CD4-positive, alpha-beta T cell (primary cell): ENCODE measurements around the gene CDHR5. TPM values are rescaled to one million over a fixed set of nuclear protein-coding genes. Genes with fewer than 3 reads are reported as not detected.
A peak's percentile ranks its signal among the peaks of the same experiment; 100 is the strongest.

Source experiments
- ATAC-seq: fragments of 200-7000 bp; cut with Tn5 transposase; one replicate; pipeline ENCODE4 v1.10.0; 2022; ENCODE audit warnings: mild to moderate bottlenecking; ENCODE audit not compliant: poor library complexity
- CTCF ChIA-PET: fragments of 350-600 bp; sonication (Branson Sonifier 250); formaldehyde crosslinking; loops from one replicate; lab custom pipeline; 2021; ENCODE audit warnings: antibody characterized with exemption, inconsistent platforms; lab: Charles Lee
- POLR2A ChIA-PET: fragments of 350-600 bp; sonication (Branson Sonifier 250); formaldehyde crosslinking; loops from one replicate; lab custom pipeline; 2021; ENCODE audit warnings: antibody characterized with exemption, inconsistent platforms; lab: Charles Lee
- DNase-seq, 14 experiments: peaks; one replicate each; pipeline ENCODE4 v3.0.0-alpha.2; 2013 to 2020; ENCODE audit warnings: mixed read lengths in 2 of 14
- H3K27ac ChIP-seq, 2 donors: one replicate each; pipeline versions ENCODE4 v1.5.1 to v1.7.0; 2013; ENCODE audit warnings: low read length in 2 of 2, low read depth in 1 of 2, mild to moderate bottlenecking in 1 of 2
- H3K27me3 ChIP-seq, 2 experiments: 1 replicate in 1 of 2; 2 replicates in 1 of 2; pipeline versions ENCODE4 v1.6.1 to v1.7.0; 2013; ENCODE audit warnings: low read length in 2 of 2, control low read depth in 1 of 2, mild to moderate bottlenecking in 1 of 2, moderate library complexity in 1 of 2; ENCODE audit not compliant: insufficient read depth in 2 of 2, control insufficient read depth in 1 of 2
- H3K36me3 ChIP-seq: one replicate; pipeline ENCODE4 v1.6.1; 2013; ENCODE audit warnings: low read length, control low read depth; ENCODE audit not compliant: insufficient read depth
- H3K4me1 ChIP-seq: one replicate; pipeline ENCODE4 v1.6.1; 2013; ENCODE audit warnings: low read length, control low read depth; ENCODE audit not compliant: insufficient read depth
- H3K4me3 ChIP-seq: one replicate; pipeline ENCODE4 v1.5.1; 2013; ENCODE audit warnings: mild to moderate bottlenecking, low read length, moderate library complexity
- H3K9me3 ChIP-seq, 2 experiments: 1 replicate in 1 of 2; 2 replicates in 1 of 2; pipeline versions ENCODE4 v1.6.1 to v1.7.0; 2013; ENCODE audit warnings: low read length in 2 of 2, mild to moderate bottlenecking in 2 of 2, control low read depth in 1 of 2, moderate library complexity in 1 of 2; ENCODE audit not compliant: control insufficient read depth in 1 of 2, insufficient read depth in 1 of 2
- H3K27ac Mint-ChIP-seq: one replicate; pipeline ENCODE4 v1.8.0; 2020; ENCODE audit warnings: mixed read lengths
- H3K27me3 Mint-ChIP-seq: one replicate; pipeline ENCODE4 v1.8.0; 2021; ENCODE audit warnings: mixed read lengths
- H3K36me3 Mint-ChIP-seq: one replicate; pipeline ENCODE4 v1.8.0; 2021; ENCODE audit warnings: low read depth, mixed read lengths
- H3K4me1 Mint-ChIP-seq: one replicate; pipeline ENCODE4 v1.8.0; 2021; ENCODE audit warnings: low read depth, mixed read lengths
- H3K4me3 Mint-ChIP-seq: one replicate; pipeline ENCODE4 v1.8.0; 2020; ENCODE audit warnings: mild to moderate bottlenecking, mixed read lengths
- H3K9me3 Mint-ChIP-seq: one replicate; pipeline ENCODE4 v1.8.0; 2020; ENCODE audit warnings: mixed read lengths
- intact Hi-C, 2 experiments: fragments of 100-400 bp; cut with DNase I in 1 of 2; cut with micrococcal nuclease in 1 of 2; formaldehyde crosslinking; loops; one replicate each; pipeline versions ENCODE4 v1.15.1 to v1.9.0; 2023 to 2025; cut with DNase I, micrococcal nuclease
- total RNA-seq, 174 experiments: library from RNA in 2 of 174; stranded (reverse) in 2 of 174; gene quantifications; one replicate each; pipeline ENCODE4 v1.2.3 and lab custom pipeline; 2021 to 2026
- TF ChIP-seq, protein P1 (sequence below): fragments of 200-600 bp; IDR thresholded peaks from one replicate; pipeline ENCODE4 v1.8.0; 2022; ENCODE audit warnings: antibody characterized with exemption, mild to moderate bottlenecking

Gene CDHR5
- total RNA-seq, 2 experiments from 2014 or later, result not detected

GRCh38 chr11:620201-620600 lies 4.6 kb downstream of the CDHR5 start:
- Histone ChIP-seq H3K9me3 (no peaks in the 10 kb centered on the region), H3K4me1 (peaks cover 13% of the 10 kb centered on the region), H3K4me3 (no peak overlapping the region), H3K36me3 (no peaks in the 10 kb centered on the region), H3K27ac (no peak overlapping the region), H3K27me3 (peaks cover 5 to 7% of the 10 kb centered on the region in 2 experiments)
- CTCF ChIA-PET, result no interaction called here
- Mint-ChIP-seq H3K27ac (no peak overlapping the region), H3K9me3 (no peaks in the 10 kb centered on the region), H3K36me3 (no peaks in the 10 kb centered on the region), H3K27me3 (peaks cover 6% of the 10 kb centered on the region), H3K4me3 (no peak overlapping the region), H3K4me1 (peaks cover 4% of the 10 kb centered on the region)
- TF ChIP-seq, protein P1, sequence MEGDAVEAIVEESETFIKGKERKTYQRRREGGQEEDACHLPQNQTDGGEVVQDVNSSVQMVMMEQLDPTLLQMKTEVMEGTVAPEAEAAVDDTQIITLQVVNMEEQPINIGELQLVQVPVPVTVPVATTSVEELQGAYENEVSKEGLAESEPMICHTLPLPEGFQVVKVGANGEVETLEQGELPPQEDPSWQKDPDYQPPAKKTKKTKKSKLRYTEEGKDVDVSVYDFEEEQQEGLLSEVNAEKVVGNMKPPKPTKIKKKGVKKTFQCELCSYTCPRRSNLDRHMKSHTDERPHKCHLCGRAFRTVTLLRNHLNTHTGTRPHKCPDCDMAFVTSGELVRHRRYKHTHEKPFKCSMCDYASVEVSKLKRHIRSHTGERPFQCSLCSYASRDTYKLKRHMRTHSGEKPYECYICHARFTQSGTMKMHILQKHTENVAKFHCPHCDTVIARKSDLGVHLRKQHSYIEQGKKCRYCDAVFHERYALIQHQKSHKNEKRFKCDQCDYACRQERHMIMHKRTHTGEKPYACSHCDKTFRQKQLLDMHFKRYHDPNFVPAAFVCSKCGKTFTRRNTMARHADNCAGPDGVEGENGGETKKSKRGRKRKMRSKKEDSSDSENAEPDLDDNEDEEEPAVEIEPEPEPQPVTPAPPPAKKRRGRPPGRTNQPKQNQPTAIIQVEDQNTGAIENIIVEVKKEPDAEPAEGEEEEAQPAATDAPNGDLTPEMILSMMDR, result no peak
- intact Hi-C loops, result no loop called here
- POLR2A ChIA-PET, result no interaction called here
- peak in 1 of 14 experiments; percentile 30 for DNase-seq
- ATAC-seq, result no peak

DNA sequence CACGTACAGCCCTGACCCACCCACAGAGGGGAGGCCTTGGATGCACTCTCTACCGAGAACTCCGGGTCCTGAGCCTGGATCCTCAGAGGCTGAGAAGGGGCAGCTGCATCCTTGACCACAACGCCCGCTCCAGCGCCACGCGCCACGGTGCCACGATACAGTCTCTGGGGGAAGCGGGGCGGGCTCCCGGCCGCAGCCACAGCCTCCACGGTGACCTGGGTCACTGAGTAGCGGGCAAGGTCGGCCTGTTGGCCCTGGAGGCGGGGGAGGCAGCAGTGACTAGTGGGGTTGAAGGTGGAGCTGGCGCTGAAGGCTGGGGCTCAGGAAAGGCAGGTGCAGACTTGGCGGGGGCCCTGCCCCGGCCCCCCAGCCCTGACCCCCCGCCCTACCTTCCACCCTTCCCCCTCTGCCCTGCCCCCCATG lies 5.1 kb downstream of the CDHR5 start:
- CTCF ChIA-PET, result no interaction called here

GRCh38 chr11:618856-619627 lies 5.7 kb downstream of the CDHR5 start:
- Histone ChIP-seq H3K4me3 (no peak overlapping the region), H3K4me1 (peaks cover 25% of the 10 kb centered on the region), H3K36me3 (peaks cover 6% of the 10 kb centered on the region), H3K9me3 (no peaks in the 10 kb centered on the region), H3K27ac (no peak overlapping the region), H3K27me3 (no peaks in the 10 kb centered on the region)
- peaks cover 5% of the 10 kb centered on the region for H3K36me3 Mint-ChIP-seq
- H3K4me3 Mint-ChIP-seq, result no peak overlapping the region
- H3K9me3 Mint-ChIP-seq, result no peaks in the 10 kb centered on the region
- no peak overlapping the region for H3K27ac Mint-ChIP-seq
- ChIA-PET CTCF (no interaction called here), POLR2A (no interaction called here)
- peaks cover 11% of the 10 kb centered on the region for H3K4me1 Mint-ChIP-seq
- ATAC-seq (no peak), DNase-seq (no peak)
- intact Hi-C loops, result loop anchor here in 1 of 2 experiments (5.0 kb wide), 1 partner anchor 308 kb away; the partner anchor contains the start of gene AP2A2
- H3K27me3 Mint-ChIP-seq, result peaks cover 6% of the 10 kb centered on the region
- TF ChIP-seq, protein P1, result no peak

More for the DNA sequence above, 5.1 kb downstream of the CDHR5 start:
- intact Hi-C loops, result loop anchor here in 1 of 2 experiments (5.0 kb wide), 1 partner anchor 308 kb away; the partner anchor contains the start of gene AP2A2
- H3K4me3 ChIP-seq, result no peak overlapping the region
- no peaks in the 10 kb centered on the region for H3K9me3 ChIP-seq
- H3K27me3 ChIP-seq, result peaks cover 1 to 4% of the 10 kb centered on the region in 2 experiments
- H3K36me3 ChIP-seq, result peaks cover under 1% of the 10 kb centered on the region
- H3K36me3 Mint-ChIP-seq, result no peaks in the 10 kb centered on the region
- no peaks in the 10 kb centered on the region for H3K9me3 Mint-ChIP-seq
- H3K4me1 ChIP-seq, result peaks cover 19% of the 10 kb centered on the region
- peaks cover 6% of the 10 kb centered on the region for H3K27me3 Mint-ChIP-seq
- no peak overlapping the region for H3K27ac Mint-ChIP-seq
- H3K4me1 Mint-ChIP-seq, result peaks cover 5% of the 10 kb centered on the region
- no peak overlapping the region for H3K4me3 Mint-ChIP-seq
- DNase-seq (peak in 2 of 14 experiments; percentile 27 to 29), ATAC-seq (no peak)
- POLR2A ChIA-PET, result no interaction called here
- TF ChIP-seq, protein P1, result no peak
- no peak overlapping the region for H3K27ac ChIP-seq
